GM19035 (cell line): ENCODE data around the gene LEFTY1.
"Not testable (repeated sequence)": the region's sequence is repeated elsewhere in the genome, so short reads cannot be mapped to it uniquely, and the experiment has no call there.

ENCODE experiments used
- ATAC-seq: cut with Tn5 transposase; IDR thresholded peaks from one replicate; pipeline ENCODE4 v1.9.1; 2021; ENCODE audit not compliant: unreplicated experiment

Gene LEFTY1

GRCh38 chr1:225888898-225889601, at the start of gene LEFTY1:
Gene LEFTY1 (minus strand): TSS chr1:225889146. CDS start chr1:225889066, 80 bp downstream.
- no peak for ATAC-seq

- no peak for ATAC-seq
Measured at GRCh38 chr1:225937048-225937968, 48.4 kb upstream of the LEFTY1 start.

GRCh38 chr1:225936523-225936922, 47.6 kb upstream of the LEFTY1 start:
- no peak for ATAC-seq

- not testable (repeated sequence) for ATAC-seq
Measured at GRCh38 chr1:225936086-225936485, 47.1 kb upstream of the LEFTY1 start.

GRCh38 chr1:225934711-225935110, 45.8 kb upstream of the LEFTY1 start:
- no peak for ATAC-seq

GRCh38 chr1:225933072-225933471, 44.1 kb upstream of the LEFTY1 start:
- no peak for ATAC-seq

GRCh38 chr1:225931270-225932136, 42.6 kb upstream of the LEFTY1 start:
- no peak for ATAC-seq

GRCh38 chr1:225930566-225930965, 41.6 kb upstream of the LEFTY1 start:
- no peak for ATAC-seq

GRCh38 chr1:225929462-225929861, 40.5 kb upstream of the LEFTY1 start:
- not testable (repeated sequence) for ATAC-seq

- no peak for ATAC-seq
Measured at GRCh38 chr1:225928186-225929175, 39.5 kb upstream of the LEFTY1 start.

- no peak for ATAC-seq
Measured at GRCh38 chr1:225926551-225927113, 37.7 kb upstream of the LEFTY1 start.

- peak; percentile 99 for ATAC-seq
Measured at GRCh38 chr1:225923692-225924555, 35.0 kb upstream of the LEFTY1 start, which contains the start of gene PYCR2. Gene PYCR2 (minus strand): TSS chr1:225924250. CDS start chr1:225924110, 140 bp downstream.

GRCh38 chr1:225923381-225923691, 34.4 kb upstream of the LEFTY1 start:
- no peak for ATAC-seq

- no peak for ATAC-seq
Measured at GRCh38 chr1:225921734-225922709, 33.1 kb upstream of the LEFTY1 start.

GRCh38 chr1:225919906-225920305, 31.0 kb upstream of the LEFTY1 start:
- no peak for ATAC-seq

- no peak for ATAC-seq
Measured at GRCh38 chr1:225918280-225918679, 29.3 kb upstream of the LEFTY1 start.

- no peak for ATAC-seq
Measured at GRCh38 chr1:225917536-225917935, 28.6 kb upstream of the LEFTY1 start.
